Inflammatory macrophage (primary cell): ENCODE results near the gene PLEKHA1.
A peak's percentile ranks its signal among the peaks of the same experiment; 100 is the strongest.

ENCODE experiments used
- DNase-seq, 2 donors: peaks; one replicate each; pipeline ENCODE4 v3.0.0-alpha.2; 2020 to 2022

PLEKHA1 gene

DNA sequence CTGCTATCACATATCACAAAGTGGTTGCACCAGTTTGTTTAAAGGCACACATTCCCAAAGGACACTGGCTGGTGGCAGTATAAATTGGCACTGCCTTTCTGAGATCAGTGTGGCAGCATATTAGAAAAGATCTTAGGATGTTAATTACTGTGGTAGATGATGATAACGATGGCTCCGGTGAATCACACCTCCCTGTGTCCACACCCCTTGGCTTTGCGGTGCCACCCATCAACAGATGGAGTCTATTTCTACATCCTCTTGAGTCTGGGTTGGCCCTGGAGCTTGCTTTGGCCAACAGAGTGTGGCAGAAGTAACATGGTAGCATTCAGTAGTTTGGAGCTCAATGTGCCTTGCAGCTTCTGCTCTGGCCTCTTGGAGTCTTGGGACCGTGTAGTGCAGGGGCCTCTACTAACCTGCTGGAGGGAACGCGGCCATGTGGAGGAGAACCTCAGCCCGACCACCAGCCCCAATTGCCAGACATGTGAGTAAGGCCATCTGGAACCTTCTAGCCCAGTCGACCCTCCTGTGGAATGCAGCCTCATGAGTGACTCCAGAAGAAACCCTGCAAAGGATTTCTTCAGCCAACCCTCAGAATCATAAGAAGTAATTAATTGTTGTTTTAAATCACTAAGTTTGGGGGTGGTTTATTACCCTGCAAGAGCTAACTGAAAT, 27.2 kb upstream of the PLEKHA1 start:
- DNase-seq: no peak

- DNase-seq: no peak
Observed at GRCh38 chr10:122348512-122348911, 26.0 kb upstream of the PLEKHA1 start.

DNA sequence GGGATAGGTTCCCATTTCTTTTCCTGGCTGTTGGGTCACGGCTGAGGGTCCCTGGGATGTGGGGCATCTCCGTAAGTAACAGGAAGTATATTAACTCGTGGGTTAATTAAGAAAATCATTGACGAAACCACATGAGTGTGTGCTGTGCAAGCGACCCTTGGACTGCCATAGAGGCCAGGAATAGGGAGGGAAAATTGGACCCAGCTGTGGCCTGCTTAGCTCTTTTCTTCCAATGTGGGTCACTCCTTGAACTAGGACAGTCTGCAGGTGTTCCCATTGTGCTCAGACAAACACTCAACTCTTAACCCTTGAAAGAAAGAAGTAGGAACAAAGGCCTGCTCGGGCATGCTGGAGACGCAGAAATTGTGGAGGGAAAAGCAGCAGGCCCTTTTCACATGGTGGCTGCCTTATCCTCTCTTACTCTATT, 25.6 kb upstream of the PLEKHA1 start:
- no peak for DNase-seq

GRCh38 chr10:122349758-122350369, 24.6 kb upstream of the PLEKHA1 start:
- no peak for DNase-seq

- no peak for DNase-seq
Observed at GRCh38 chr10:122350893-122351292, 23.6 kb upstream of the PLEKHA1 start.

- no peak for DNase-seq
Observed at GRCh38 chr10:122352817-122353525, 21.5 kb upstream of the PLEKHA1 start.

- no peak for DNase-seq
Observed at GRCh38 chr10:122354383-122354782, 20.1 kb upstream of the PLEKHA1 start.

DNA sequence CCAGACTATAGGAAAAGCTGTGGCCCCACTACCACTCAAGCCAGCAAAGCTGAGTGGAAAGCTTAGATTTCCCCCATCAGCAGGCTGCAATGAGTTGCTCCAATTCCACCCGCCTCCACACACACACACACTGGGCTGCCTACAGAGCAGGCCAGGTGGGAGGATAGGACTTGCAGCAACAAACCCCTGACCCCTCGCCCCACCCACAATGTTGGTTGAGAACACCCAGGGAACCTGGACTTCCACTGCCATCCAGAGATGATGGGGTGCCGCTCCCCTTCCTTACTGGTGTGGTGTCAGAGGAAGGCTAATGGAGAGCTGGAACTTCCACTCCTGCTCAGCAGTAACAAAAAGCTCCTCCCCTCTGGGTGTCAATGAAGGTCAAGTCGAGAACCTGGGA, 16.8 kb upstream of the PLEKHA1 start:
- DNase-seq: no peak

- peak; percentile 5 to 23 for DNase-seq
Observed at GRCh38 chr10:122359621-122360020, 14.9 kb upstream of the PLEKHA1 start.

DNA sequence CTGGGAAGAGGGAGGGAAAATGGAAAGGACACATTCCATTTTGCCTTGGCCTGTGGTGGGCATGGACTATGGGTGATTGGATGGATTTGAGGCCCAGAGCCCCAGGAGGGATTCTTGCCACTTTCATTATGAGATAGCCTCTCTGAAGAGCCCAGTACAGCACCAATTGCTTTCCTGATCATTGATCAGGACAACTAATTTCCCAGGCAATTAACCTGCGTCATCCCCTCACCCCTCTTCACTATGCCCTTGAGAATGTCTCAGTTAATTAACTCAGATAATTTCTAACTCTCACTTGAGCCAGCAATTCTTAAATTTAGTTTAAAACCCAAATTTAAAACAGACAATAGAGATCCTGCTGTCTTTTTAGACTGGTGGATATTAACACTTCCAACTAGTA, 13.5 kb upstream of the PLEKHA1 start:
- DNase-seq: no peak

- no peak for DNase-seq
Observed at GRCh38 chr10:122362031-122362592, 12.4 kb upstream of the PLEKHA1 start.

DNA sequence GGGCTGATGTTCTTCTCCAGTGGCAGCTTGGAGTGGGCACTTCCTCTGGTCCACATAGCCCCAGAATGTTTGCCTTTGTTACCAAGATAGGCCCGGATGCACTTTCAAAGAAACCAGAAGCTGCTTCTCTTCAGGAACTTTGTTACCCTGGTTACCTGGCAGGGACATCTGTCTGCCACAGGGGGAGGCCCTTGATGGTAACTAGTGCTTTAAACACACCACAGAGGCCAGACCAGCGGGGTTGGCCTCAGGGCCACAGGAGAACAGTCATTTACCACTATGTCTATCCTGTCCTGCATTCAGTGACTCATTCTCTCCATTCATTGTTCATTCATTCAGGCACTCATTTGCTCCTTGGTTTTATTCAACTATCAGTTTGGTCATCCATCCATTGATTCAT, 11.9 kb upstream of the PLEKHA1 start:
- no peak for DNase-seq

DNA sequence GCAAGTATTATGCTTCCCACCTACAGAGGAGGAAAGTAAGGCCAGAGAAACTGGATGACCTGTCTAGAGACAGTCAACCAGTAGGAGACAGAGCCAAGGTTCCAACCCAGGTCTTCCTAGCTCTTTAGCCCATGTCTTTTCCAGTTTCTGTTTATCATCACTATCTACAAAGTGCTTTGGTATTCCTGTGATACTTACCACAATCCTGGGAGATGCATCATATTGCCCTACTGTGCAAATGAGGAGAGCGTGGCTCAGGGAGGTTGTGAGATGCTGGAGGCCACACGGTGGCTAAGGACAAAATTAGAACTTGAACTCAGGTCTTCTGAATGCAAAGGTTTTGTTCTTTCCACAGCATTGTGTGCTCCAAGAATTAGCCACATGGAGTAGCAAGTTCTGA, 11.2 kb upstream of the PLEKHA1 start:
- DNase-seq: no peak

DNA sequence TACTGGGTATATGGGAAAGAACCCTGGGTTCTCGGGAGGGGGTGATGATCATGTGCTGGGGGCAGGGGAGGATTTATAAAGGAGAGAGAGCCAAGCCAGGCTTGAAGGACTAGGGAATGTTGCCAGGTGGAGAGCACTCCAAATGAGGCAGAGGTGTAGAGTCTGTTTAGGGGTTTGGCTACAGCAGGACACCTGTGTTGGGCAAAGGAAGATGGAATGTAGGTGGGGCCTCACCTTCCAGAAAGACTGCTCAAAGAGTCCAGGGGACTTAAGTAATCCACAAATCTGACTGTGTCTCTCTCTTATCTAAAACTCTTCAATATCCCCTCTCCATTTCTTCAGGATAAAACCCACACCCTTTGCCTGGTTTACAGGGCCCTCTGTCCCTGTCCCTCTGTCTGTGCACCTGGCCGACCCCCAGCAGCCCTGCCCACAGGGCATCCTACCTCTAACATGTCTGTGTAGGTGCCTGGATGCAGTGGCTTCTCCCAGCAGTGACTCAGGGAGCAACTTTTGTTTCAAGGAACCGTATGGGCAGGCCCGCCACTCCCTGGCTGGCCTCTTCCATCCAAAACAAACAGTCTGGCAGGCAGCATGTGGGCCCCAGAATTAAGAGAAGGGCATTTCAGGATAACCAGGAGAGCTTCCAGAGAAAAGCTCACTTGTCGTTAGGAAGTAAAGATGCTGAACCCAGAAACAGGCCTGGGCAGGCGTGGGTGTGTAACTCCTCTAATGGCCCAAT, 10.6 kb upstream of the PLEKHA1 start:
- no peak for DNase-seq

GRCh38 chr10:122368502-122369254, 5.8 kb upstream of the PLEKHA1 start:
- DNase-seq: no peak

GRCh38 chr10:122373108-122373507, 1.4 kb upstream of the PLEKHA1 start:
- DNase-seq: no peak

- DNase-seq: no peak
Observed at GRCh38 chr10:122373721-122374120, 787 bp upstream of the PLEKHA1 start.

DNA sequence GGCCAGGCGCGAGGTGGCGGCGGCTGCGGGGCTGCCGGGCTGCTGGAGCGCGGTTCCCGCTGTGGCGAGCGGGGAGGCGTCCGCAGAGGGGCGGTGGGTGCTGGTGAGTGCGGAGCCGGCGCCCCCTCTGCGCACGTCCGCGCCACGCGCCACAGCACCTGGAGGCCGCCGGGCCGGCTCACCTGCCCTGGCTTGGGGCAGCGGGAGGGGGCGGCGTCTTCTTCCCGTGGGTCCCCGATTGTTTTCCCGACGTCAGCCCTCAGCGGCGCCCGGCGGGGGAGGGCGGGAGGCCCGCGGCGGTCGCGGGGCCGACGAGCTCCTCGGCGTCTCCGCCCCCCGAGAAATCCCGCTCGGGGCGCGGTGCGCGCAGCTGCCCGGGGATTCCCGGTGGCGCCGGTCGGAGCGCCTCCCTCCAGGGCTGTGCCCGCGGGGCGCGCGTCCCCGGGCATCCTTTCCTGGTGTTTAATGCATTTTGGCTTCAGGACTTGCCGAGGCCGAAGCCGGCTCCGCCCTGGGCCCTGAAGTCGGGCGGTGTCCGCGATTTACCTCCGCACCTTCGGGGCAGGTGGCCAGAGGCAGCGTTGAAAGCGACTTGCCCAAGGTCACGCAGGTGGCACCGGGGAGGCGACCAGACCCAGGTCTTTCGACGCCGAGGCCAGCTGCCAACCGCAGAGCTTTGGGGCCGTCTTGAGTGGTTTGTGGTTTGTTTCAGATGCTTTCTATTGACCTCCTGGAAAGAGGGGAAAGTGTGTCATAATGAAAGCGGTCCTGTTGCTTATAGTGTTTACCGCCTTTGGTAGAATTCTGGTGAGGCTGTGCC, 561 bp downstream of the PLEKHA1 start:
- peak; percentile 24 to 54 for DNase-seq

- DNase-seq: no peak
Observed at GRCh38 chr10:122375679-122376160, 1.2 kb downstream of the PLEKHA1 start.

DNA sequence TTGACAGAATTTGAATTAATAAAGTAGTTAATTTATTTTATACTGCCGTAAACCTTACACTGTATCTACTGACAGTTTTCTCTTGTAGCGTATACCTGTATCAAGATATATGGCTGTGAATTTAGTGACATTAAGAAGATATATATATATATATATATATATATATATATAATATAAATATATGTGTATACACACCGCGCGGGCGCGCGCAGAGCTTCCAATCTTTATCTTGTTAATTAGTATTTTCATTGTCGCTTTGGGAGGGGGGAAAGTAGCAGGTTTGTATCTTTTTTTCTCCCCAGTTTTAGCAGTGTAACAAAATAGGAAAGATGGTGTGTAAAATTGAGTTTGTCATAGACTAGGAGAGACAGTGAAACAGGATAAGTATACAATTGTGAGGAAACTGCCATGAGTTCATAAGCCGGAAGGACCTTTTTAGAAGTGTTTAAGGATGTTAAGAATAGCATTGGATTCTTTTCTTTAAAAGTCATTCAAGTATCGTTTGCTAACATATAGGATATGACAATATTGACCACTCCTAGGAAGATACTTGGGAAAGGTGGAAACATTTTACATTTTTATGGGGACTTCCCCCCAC, 2.0 kb downstream of the PLEKHA1 start:
- DNase-seq: no peak

DNA sequence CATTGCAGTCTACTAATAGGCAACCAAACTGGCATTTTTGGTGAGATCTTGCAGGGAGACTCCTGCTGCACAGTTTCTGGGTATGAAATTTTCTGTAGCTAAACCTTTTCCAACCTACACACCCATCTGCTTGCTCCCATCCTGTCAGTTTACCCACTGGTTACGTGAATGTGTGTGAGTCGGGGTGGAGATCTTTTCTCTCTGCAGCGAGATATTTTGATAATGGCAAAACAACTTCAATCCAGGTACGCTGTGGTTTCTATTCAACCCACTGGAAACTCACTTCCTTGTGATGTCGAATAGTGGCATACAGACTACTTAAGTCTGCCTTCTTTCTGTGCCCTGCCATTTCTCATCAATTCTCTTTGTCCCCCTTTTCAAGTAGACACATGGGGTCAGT, 4.5 kb downstream of the PLEKHA1 start:
- no peak for DNase-seq
